NB4 (cell line): ENCODE results near the gene MEG3.

ENCODE experiments used
- CTCF ChIP-seq: IDR thresholded peaks from one replicate; pipeline ENCODE4 v1.5.1; 2012; ENCODE audit warnings: low read depth, low read length
- MAX ChIP-seq: IDR thresholded peaks from 2 replicates; pipeline ENCODE4 v1.6.1; 2011; ENCODE audit warnings: low read depth, low read length
- POLR2A ChIP-seq: IDR thresholded peaks from 2 replicates; pipeline ENCODE4 v1.6.1; 2011; ENCODE audit warnings: mild to moderate bottlenecking; ENCODE audit not compliant: insufficient read length; ENCODE audit errors: extremely low read depth

- TF ChIP-seq POLR2A: no peak
- TF ChIP-seq CTCF: no peak
- TF ChIP-seq MAX: no peak
These were observed 46.8 kb upstream of the MEG3 start for GRCh38 chr14:100778951-100779690.
